ENCODE results near the gene LINC00237.

LINC00237 gene

GRCh38 chr20:21103582-21104465, 2.3 kb downstream of the LINC00237 start:
- Histone ChIP-seq H3K27me3 (replicated peaks; ENCODE audit: control insufficient read depth, insufficient read depth, low read length) (peaks cover 82% of the 10 kb centered on the region), H3K9me3 (ENCODE audit: control insufficient read depth, low read length) (no peaks in the 10 kb centered on the region), H3K4me3 (ENCODE audit: low read length) (no peak overlapping the region), H3K36me3 (ENCODE audit: control insufficient read depth, insufficient read depth, low read length, severe bottlenecking) (no peaks in the 10 kb centered on the region), H3K4me1 (ENCODE audit: control insufficient read depth, insufficient read depth, low read length) (peaks cover 20% of the 10 kb centered on the region), H3K9ac (ENCODE audit: low read length) (no peak overlapping the region)
- DNase-seq (ENCODE audit: low read depth): no peak

GRCh38 chr20:21102603-21103311, 3.4 kb downstream of the LINC00237 start:
- peak overlapping the region; percentile 57 for H3K4me3 ChIP-seq (ENCODE audit: low read length)
- H3K9me3 ChIP-seq (ENCODE audit: control insufficient read depth, low read length): no peaks in the 10 kb centered on the region
- H3K36me3 ChIP-seq (ENCODE audit: control insufficient read depth, insufficient read depth, low read length, severe bottlenecking): no peaks in the 10 kb centered on the region
- H3K27me3 ChIP-seq (replicated peaks; ENCODE audit: control insufficient read depth, insufficient read depth, low read length): peaks cover 83% of the 10 kb centered on the region
- DNase-seq (ENCODE audit: low read depth): peak; percentile 22
- H3K9ac ChIP-seq (ENCODE audit: low read length): no peak overlapping the region
- H3K4me1 ChIP-seq (ENCODE audit: control insufficient read depth, insufficient read depth, low read length): peaks cover 20% of the 10 kb centered on the region

- Histone ChIP-seq H3K4me3 (ENCODE audit: low read length) (peak overlapping the region; percentile 57), H3K4me1 (ENCODE audit: control insufficient read depth, insufficient read depth, low read length) (peaks cover 20% of the 10 kb centered on the region), H3K9me3 (ENCODE audit: control insufficient read depth, low read length) (no peaks in the 10 kb centered on the region), H3K27me3 (replicated peaks; ENCODE audit: control insufficient read depth, insufficient read depth, low read length) (peaks cover 83% of the 10 kb centered on the region), H3K36me3 (ENCODE audit: control insufficient read depth, insufficient read depth, low read length, severe bottlenecking) (no peaks in the 10 kb centered on the region), H3K9ac (ENCODE audit: low read length) (no peak overlapping the region)
- no peak for DNase-seq (ENCODE audit: low read depth)
These were observed 4.1 kb downstream of the LINC00237 start for GRCh38 chr20:21101932-21102575.

GRCh38 chr20:21101453-21101931, 4.7 kb downstream of the LINC00237 start:
- H3K9ac ChIP-seq (ENCODE audit: low read length): peak overlapping the region; percentile 41
- peaks cover 83% of the 10 kb centered on the region for H3K27me3 ChIP-seq (replicated peaks; ENCODE audit: control insufficient read depth, insufficient read depth, low read length)
- H3K4me3 ChIP-seq (ENCODE audit: low read length): peak overlapping the region; percentile 80
- H3K36me3 ChIP-seq (ENCODE audit: control insufficient read depth, insufficient read depth, low read length, severe bottlenecking): no peaks in the 10 kb centered on the region
- H3K9me3 ChIP-seq (ENCODE audit: control insufficient read depth, low read length): no peaks in the 10 kb centered on the region
- peaks cover 20% of the 10 kb centered on the region for H3K4me1 ChIP-seq (ENCODE audit: control insufficient read depth, insufficient read depth, low read length)
- no peak for DNase-seq (ENCODE audit: low read depth)

GRCh38 chr20:21100578-21101452, 5.3 kb downstream of the LINC00237 start:
- H3K4me1 ChIP-seq (ENCODE audit: control insufficient read depth, insufficient read depth, low read length): peaks cover 20% of the 10 kb centered on the region
- no peaks in the 10 kb centered on the region for H3K36me3 ChIP-seq (ENCODE audit: control insufficient read depth, insufficient read depth, low read length, severe bottlenecking)
- DNase-seq (ENCODE audit: low read depth): peak; percentile 13
- H3K9ac ChIP-seq (ENCODE audit: low read length): peak overlapping the region; percentile 41
- H3K9me3 ChIP-seq (ENCODE audit: control insufficient read depth, low read length): no peaks in the 10 kb centered on the region
- peaks cover 79% of the 10 kb centered on the region for H3K27me3 ChIP-seq (replicated peaks; ENCODE audit: control insufficient read depth, insufficient read depth, low read length)
- peak overlapping the region; percentile 80 for H3K4me3 ChIP-seq (ENCODE audit: low read length)

GRCh38 chr20:21099751-21100577, 6.2 kb downstream of the LINC00237 start:
- H3K27me3 ChIP-seq (replicated peaks; ENCODE audit: control insufficient read depth, insufficient read depth, low read length): peaks cover 75% of the 10 kb centered on the region
- peak overlapping the region; percentile 51 for H3K9ac ChIP-seq (ENCODE audit: low read length)
- H3K4me1 ChIP-seq (ENCODE audit: control insufficient read depth, insufficient read depth, low read length): peaks cover 20% of the 10 kb centered on the region
- no peaks in the 10 kb centered on the region for H3K36me3 ChIP-seq (ENCODE audit: control insufficient read depth, insufficient read depth, low read length, severe bottlenecking)
- DNase-seq (ENCODE audit: low read depth): peak; percentile 1
- H3K4me3 ChIP-seq (ENCODE audit: low read length): peak overlapping the region; percentile 80
- no peaks in the 10 kb centered on the region for H3K9me3 ChIP-seq (ENCODE audit: control insufficient read depth, low read length)

GRCh38 chr20:21096321-21097043, 9.7 kb downstream of the LINC00237 start:
- DNase-seq (ENCODE audit: low read depth): peak; percentile 15
- no peak overlapping the region for H3K9ac ChIP-seq (ENCODE audit: low read length)
- H3K4me1 ChIP-seq (ENCODE audit: control insufficient read depth, insufficient read depth, low read length): peaks cover 10% of the 10 kb centered on the region
- no peaks in the 10 kb centered on the region for H3K36me3 ChIP-seq (ENCODE audit: control insufficient read depth, insufficient read depth, low read length, severe bottlenecking)
- H3K27me3 ChIP-seq (replicated peaks; ENCODE audit: control insufficient read depth, insufficient read depth, low read length): peaks cover 67% of the 10 kb centered on the region
- H3K4me3 ChIP-seq (ENCODE audit: low read length): no peak overlapping the region
- no peaks in the 10 kb centered on the region for H3K9me3 ChIP-seq (ENCODE audit: control insufficient read depth, low read length)

- Histone ChIP-seq H3K4me3 (ENCODE audit: low read length) (no peak overlapping the region), H3K27me3 (replicated peaks; ENCODE audit: control insufficient read depth, insufficient read depth, low read length) (peaks cover 68% of the 10 kb centered on the region), H3K9ac (ENCODE audit: low read length) (no peak overlapping the region), H3K9me3 (ENCODE audit: control insufficient read depth, low read length) (no peaks in the 10 kb centered on the region), H3K36me3 (ENCODE audit: control insufficient read depth, insufficient read depth, low read length, severe bottlenecking) (no peaks in the 10 kb centered on the region), H3K4me1 (ENCODE audit: control insufficient read depth, insufficient read depth, low read length) (no peaks in the 10 kb centered on the region)
- DNase-seq (ENCODE audit: low read depth): no peak
These were observed 13.4 kb downstream of the LINC00237 start for GRCh38 chr20:21092806-21093205.

GRCh38 chr20:21090721-21091120, 15.4 kb downstream of the LINC00237 start:
- DNase-seq (ENCODE audit: low read depth): no peak
- Histone ChIP-seq H3K9me3 (ENCODE audit: control insufficient read depth, low read length) (no peaks in the 10 kb centered on the region), H3K9ac (ENCODE audit: low read length) (no peak overlapping the region), H3K4me3 (ENCODE audit: low read length) (no peak overlapping the region), H3K36me3 (ENCODE audit: control insufficient read depth, insufficient read depth, low read length, severe bottlenecking) (no peaks in the 10 kb centered on the region), H3K4me1 (ENCODE audit: control insufficient read depth, insufficient read depth, low read length) (no peaks in the 10 kb centered on the region), H3K27me3 (replicated peaks; ENCODE audit: control insufficient read depth, insufficient read depth, low read length) (peaks cover 57% of the 10 kb centered on the region)

All from adipocyte (in vitro differentiated cells).